GM20000 (cell line): ENCODE results near the gene MS4A2.
"Not testable (repeated sequence)": the region's sequence is repeated elsewhere in the genome, so short reads cannot be mapped to it uniquely, and the experiment has no call there.

ENCODE experiments used
- DNase-seq: peaks from one replicate; pipeline ENCODE4 v3.0.0; 2012; ENCODE audit warnings: low spot score
- CTCF ChIP-seq: IDR thresholded peaks from 2 replicates; pipeline ENCODE4 v1.5.1; 2012; ENCODE audit warnings: mild to moderate bottlenecking, control low read depth; ENCODE audit errors: extremely low read depth, missing control alignments

MS4A2 gene

GRCh38 chr11:60085909-60086308, 2.6 kb upstream of the MS4A2 start:
- no peak for DNase-seq
- no peak for TF ChIP-seq CTCF

GRCh38 chr11:60087239-60087638, 1.2 kb upstream of the MS4A2 start:
- no peak for DNase-seq
- TF ChIP-seq CTCF = no peak

- no peak for TF ChIP-seq CTCF
- DNase-seq = no peak
Observed at GRCh38 chr11:60095477-60096120, 7.1 kb downstream of the MS4A2 start.

GRCh38 chr11:60097189-60097588, 8.7 kb downstream of the MS4A2 start:
- no peak for DNase-seq
- TF ChIP-seq CTCF = no peak

GRCh38 chr11:60098508-60098907, 10.0 kb downstream of the MS4A2 start:
- DNase-seq = no peak
- TF ChIP-seq CTCF = no peak

GRCh38 chr11:60100516-60100915, 12.1 kb downstream of the MS4A2 start:
- TF ChIP-seq CTCF = no peak
- no peak for DNase-seq

GRCh38 chr11:60101368-60101767, 12.9 kb downstream of the MS4A2 start:
- DNase-seq = not testable (repeated sequence)

GRCh38 chr11:60104471-60105115, 16.1 kb downstream of the MS4A2 start:
- DNase-seq = not testable (repeated sequence)

- not testable (repeated sequence) for DNase-seq
Observed at GRCh38 chr11:60108631-60109030, 20.2 kb downstream of the MS4A2 start.
